PC-3 (cell line): ENCODE results near the gene CXCL5. TPM values are rescaled to one million over a fixed set of nuclear protein-coding genes. Genes with fewer than 3 reads are reported as not detected.

Experiments used
- ATAC-seq: fragments of 200-7000 bp; cut with Tn5 transposase; 2 replicates; pipeline ENCODE4 v1.9.1; 2020; ENCODE audit warnings: mild to moderate bottlenecking, moderate library complexity
- Bru-seq: library from RNA; stranded (reverse); fragments of 400-500 nt; gene quantifications from one replicate; lab custom pipeline; 2021; lab: Mats Ljungman, UMichigan
- BruChase-seq, 2 experiments: library from RNA; stranded (reverse); fragments of 400-500 nt; gene quantifications; one replicate each; lab custom pipeline; 2021; lab: Mats Ljungman, UMichigan
- BruUV-seq: library from RNA; stranded (reverse); fragments of 400-500 nt; replicated peaks from 2 replicates; lab custom pipeline; 2021; lab: Mats Ljungman, UMichigan
- CTCF ChIA-PET: fragments of 300-600 bp; sonication (Branson Sonifier 250); formaldehyde crosslinking; loops from one replicate; lab custom pipeline; 2022; ENCODE audit warnings: antibody characterized with exemption; lab: Charles Lee
- POLR2A ChIA-PET: fragments of 300-600 bp; sonication (Branson Sonifier 250); formaldehyde crosslinking; loops from one replicate; lab custom pipeline; 2022; ENCODE audit warnings: antibody characterized with exemption; ENCODE audit not compliant: unreplicated experiment; lab: Charles Lee
- DNase-seq: peaks from one replicate; pipeline ENCODE4 v3.0.0-alpha.2; 2015
- H2AFZ ChIP-seq: fragments of 300-600 bp; sonication (generic); 2 replicates; pipeline ENCODE4 v1.6.0; 2016; ENCODE audit warnings: antibody characterized with exemption, low read length
- H3F3A ChIP-seq: fragments of 300-600 bp; sonication (generic); one replicate; pipeline ENCODE4 v1.6.0; 2017; ENCODE audit warnings: antibody characterized with exemption, low read length, control low read depth, mild to moderate bottlenecking; ENCODE audit not compliant: unreplicated experiment
- H3K27ac ChIP-seq: fragments of 300-600 bp; sonication (generic); 2 replicates; pipeline ENCODE4 v1.5.1; 2016; ENCODE audit warnings: mild to moderate bottlenecking, low read length
- H3K27me3 ChIP-seq: fragments of 300-600 bp; sonication (generic); 2 replicates; pipeline ENCODE4 v1.6.1; 2016; ENCODE audit warnings: low read length, mixed read lengths
- H3K36me3 ChIP-seq: fragments of 300-600 bp; sonication (generic); 2 replicates; pipeline ENCODE4 v1.6.1; 2016; ENCODE audit warnings: low read depth, mixed run types, low read length, mixed read lengths
- H3K4me1 ChIP-seq: fragments of 300-600 bp; sonication (generic); 2 replicates; pipeline ENCODE4 v1.5.1; 2016; ENCODE audit warnings: low read length; ENCODE audit not compliant: insufficient read depth
- H3K4me2 ChIP-seq: fragments of 300-600 bp; sonication (generic); 2 replicates; pipeline ENCODE4 v1.6.0; 2016; ENCODE audit warnings: low read length
- H3K4me3 ChIP-seq: fragments of 300-600 bp; sonication (generic); 2 replicates; pipeline ENCODE4 v1.5.1; 2016; ENCODE audit warnings: mild to moderate bottlenecking, low read length, mixed read lengths
- H3K79me2 ChIP-seq: fragments of 300-600 bp; sonication (generic); 2 replicates; pipeline ENCODE4 v1.6.1; 2017; ENCODE audit warnings: low read length, mixed read lengths
- H3K9ac ChIP-seq: fragments of 300-600 bp; sonication (generic); 2 replicates; pipeline ENCODE4 v1.6.0; 2016; ENCODE audit warnings: mild to moderate bottlenecking, low read length
- H3K9me2 ChIP-seq: fragments of 300-600 bp; sonication (generic); replicated peaks from 2 replicates; pipeline ENCODE4 v1.6.1; 2016; ENCODE audit warnings: mixed run types, low read length, mixed read lengths
- H3K9me3 ChIP-seq: fragments of 300-600 bp; sonication (generic); 2 replicates; pipeline ENCODE4 v1.6.1; 2016; ENCODE audit warnings: low read length, mixed read lengths
- H4K20me1 ChIP-seq: fragments of 300-600 bp; sonication (generic); 2 replicates; pipeline ENCODE4 v1.6.1; 2016; ENCODE audit warnings: low read length, mixed read lengths
- EZH2 ChIP-seq: fragments of 300-600 bp; sonication (generic); IDR thresholded peaks from one replicate; pipeline ENCODE4 v1.6.1; 2017; ENCODE audit warnings: antibody characterized with exemption, mild to moderate bottlenecking, low read length; ENCODE audit not compliant: unreplicated experiment
- EZH2phosphoT487 ChIP-seq: fragments of 300-600 bp; sonication (generic); IDR thresholded peaks from 2 replicates; pipeline ENCODE4 v1.6.1; 2018; ENCODE audit warnings: mild to moderate bottlenecking, antibody characterized with exemption, low read length, borderline replicate concordance
- intact Hi-C: fragments of 100-400 bp; cut with micrococcal nuclease; formaldehyde crosslinking; loops from 2 replicates; pipeline ENCODE4 v1.9.0; 2023
- long read RNA-seq: library from polyadenylated mRNA; unstranded; transcript quantifications from one replicate; pipeline ENCODE4 v2.0.0, GENCODE V29; 2021; ENCODE audit not compliant: unreplicated experiment
- total RNA-seq: library from RNA; depleted of rRNA; stranded (reverse); fragments of >200 nt; gene quantifications from 2 replicates; pipeline ENCODE4 v1.2.3, GENCODE V29; 2014; rRNA removed
- TF ChIP-seq, protein P1 (sequence below): fragments of 300-600 bp; sonication (generic); conservative IDR thresholded peaks from 2 replicates; pipeline ENCODE4 v1.5.1; 2017; ENCODE audit warnings: antibody characterized with exemption, low read depth, mild to moderate bottlenecking, low read length

The CXCL5 gene
- 0.55 and 1.0 TPM in 2 replicates for total RNA-seq
- Bru-seq, nascent RNA: percentile 38 among the genes with signal in this experiment
- BruChase-seq, experiment 1, labeled RNA remaining after a 6-hour chase: percentile 63 among the genes with signal in this experiment
- percentile 54 among the genes with signal in this experiment for BruChase-seq, experiment 2, labeled RNA remaining after a 2-hour chase
- long read RNA-seq, transcript CXCL5-201 (4 exons, 2,538 nt): major isoform, 5 of 5 reads
- long read RNA-seq, partial matches to known transcripts: 0 of 5 reads
- long read RNA-seq, other reads (novel, unspliced or antisense): 0 of 5 reads

DNA sequence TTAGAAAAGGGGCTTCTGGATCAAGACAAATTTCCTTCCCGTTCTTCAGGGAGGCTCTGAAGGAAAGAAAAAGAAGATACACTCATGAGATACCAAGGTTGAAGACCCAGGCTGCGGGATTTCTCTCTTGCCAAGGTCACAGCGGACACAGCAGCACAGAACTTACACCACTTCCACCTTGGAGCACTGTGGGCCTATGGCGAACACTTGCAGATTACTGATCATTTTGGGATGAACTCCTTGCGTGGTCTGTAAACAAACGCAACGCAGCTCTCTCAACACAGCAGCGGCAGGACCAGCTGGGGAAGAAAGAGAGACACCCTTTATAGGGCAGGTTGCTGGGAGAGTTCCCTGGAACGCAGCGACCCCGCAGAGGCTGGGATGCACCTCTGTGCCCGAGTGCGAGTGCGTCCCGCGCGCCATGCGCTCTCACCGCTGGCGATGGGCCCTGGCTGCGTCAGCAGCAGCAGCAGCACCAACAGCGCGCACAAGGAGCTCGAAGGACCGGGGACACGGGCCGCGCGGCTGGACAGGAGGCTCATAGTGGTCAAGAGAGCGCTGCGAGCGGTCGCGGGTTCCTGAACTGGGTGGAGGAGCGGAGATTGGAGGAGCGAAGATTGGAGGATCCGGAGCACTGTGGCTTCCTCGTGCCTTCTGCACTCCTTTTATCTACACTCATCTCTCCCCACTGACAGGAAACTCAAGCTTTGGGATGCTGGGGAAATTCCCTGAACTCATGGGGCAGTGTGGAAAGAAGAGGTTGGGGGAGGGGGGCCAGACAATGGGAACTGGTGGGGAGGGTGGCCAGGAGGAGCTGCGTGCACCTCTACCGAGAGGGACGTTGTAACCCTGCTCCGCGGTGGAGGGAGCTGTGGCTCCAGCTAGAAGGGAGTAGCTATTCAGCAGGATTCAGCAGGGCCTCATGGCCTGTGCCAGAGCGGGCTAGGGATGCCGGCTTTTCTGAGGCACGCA lies at the start of gene CXCL5:
Gene CXCL5 (minus strand): TSS at position 638 of the 972 bp plus-strand sequence. CDS start 96 bp downstream, at position 542.
- DNase-seq (peak; percentile 35), ATAC-seq (peak; percentile 86)
- intact Hi-C loops: no loop called here
- TSS peak; percentile 71 for BruUV-seq
- Histone ChIP-seq H3K79me2 (no peaks in the 10 kb centered on the region), H3K9me2 (no peaks in the 10 kb centered on the region), H3K4me3 (peak within 1 kb of the TSS; percentile 62), H3K9me3 (no peaks in the 10 kb centered on the region), H3K4me1 (peaks cover 10% of the 10 kb centered on the region; the same call in 1 of the 2 replicates), H3K9ac (no peak within 1 kb of the TSS), H3F3A (no peaks in the 10 kb centered on the region), H3K36me3 (no peaks in the 10 kb centered on the region), H3K27me3 (no peaks in the 10 kb centered on the region), H2AFZ (peak within 1 kb of the TSS; percentile 83), H4K20me1 (no peaks in the 10 kb centered on the region), H3K4me2 (peak within 1 kb of the TSS; percentile 77), H3K27ac (no peak within 1 kb of the TSS)
- CTCF ChIA-PET: interaction anchor here (0.7 to 1.0 kb wide), 3 partner anchors 10 to 68 kb away, joined by 3 to 4 read pairs (median 3); no protein-coding TSS in a partner anchor
- POLR2A ChIA-PET: interaction anchor here (0.6 kb wide), 1 partner anchor 199 kb away, joined by 10 read pairs; no protein-coding TSS in a partner anchor
- TF ChIP-seq EZH2phosphoT487: no peak
- TF ChIP-seq, protein P1, sequence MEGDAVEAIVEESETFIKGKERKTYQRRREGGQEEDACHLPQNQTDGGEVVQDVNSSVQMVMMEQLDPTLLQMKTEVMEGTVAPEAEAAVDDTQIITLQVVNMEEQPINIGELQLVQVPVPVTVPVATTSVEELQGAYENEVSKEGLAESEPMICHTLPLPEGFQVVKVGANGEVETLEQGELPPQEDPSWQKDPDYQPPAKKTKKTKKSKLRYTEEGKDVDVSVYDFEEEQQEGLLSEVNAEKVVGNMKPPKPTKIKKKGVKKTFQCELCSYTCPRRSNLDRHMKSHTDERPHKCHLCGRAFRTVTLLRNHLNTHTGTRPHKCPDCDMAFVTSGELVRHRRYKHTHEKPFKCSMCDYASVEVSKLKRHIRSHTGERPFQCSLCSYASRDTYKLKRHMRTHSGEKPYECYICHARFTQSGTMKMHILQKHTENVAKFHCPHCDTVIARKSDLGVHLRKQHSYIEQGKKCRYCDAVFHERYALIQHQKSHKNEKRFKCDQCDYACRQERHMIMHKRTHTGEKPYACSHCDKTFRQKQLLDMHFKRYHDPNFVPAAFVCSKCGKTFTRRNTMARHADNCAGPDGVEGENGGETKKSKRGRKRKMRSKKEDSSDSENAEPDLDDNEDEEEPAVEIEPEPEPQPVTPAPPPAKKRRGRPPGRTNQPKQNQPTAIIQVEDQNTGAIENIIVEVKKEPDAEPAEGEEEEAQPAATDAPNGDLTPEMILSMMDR: no peak
- no peak for TF ChIP-seq EZH2

DNA sequence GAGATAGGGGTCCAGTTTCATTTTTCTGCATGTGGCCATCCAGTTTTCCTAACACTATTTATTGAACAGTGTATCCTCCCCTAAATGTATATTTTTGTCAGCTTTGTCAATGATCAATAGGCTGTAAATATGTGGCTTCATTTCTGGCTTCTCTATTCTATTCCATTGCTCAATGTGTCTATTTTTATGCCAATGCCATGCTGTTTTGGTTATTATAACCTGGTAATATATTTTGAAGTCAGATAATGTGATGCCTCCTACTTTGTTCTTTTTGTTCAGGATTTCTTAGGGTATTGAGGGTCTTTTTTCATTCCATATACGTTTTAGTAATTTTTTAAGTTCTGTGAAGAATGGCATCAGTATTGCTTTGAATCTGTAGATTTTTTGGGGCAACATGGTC lies 48.7 kb upstream of the CXCL5 start:
- Histone ChIP-seq H3F3A (no peaks in the 10 kb centered on the region), H4K20me1 (no peaks in the 10 kb centered on the region), H3K9me2 (no peaks in the 10 kb centered on the region), H3K27me3 (no peaks in the 10 kb centered on the region), H3K27ac (no peak overlapping the region), H2AFZ (no peak overlapping the region), H3K4me3 (no peak overlapping the region), H3K36me3 (no peaks in the 10 kb centered on the region; the same call in 1 of the 2 replicates), H3K4me2 (no peak overlapping the region), H3K9ac (no peak overlapping the region), H3K4me1 (peaks cover 18% of the 10 kb centered on the region), H3K9me3 (peaks cover 9% of the 10 kb centered on the region; the same call in 1 of the 2 replicates), H3K79me2 (no peaks in the 10 kb centered on the region)
- no TSS peak for BruUV-seq
- ChIA-PET POLR2A (no interaction called here), CTCF (no interaction called here)
- TF ChIP-seq, protein P1: no peak
- TF ChIP-seq EZH2phosphoT487: no peak
- no peak for TF ChIP-seq EZH2
- DNase-seq (no peak), ATAC-seq (no peak)
- intact Hi-C loops: no loop called here
